22Rv1 (cell line): ENCODE data around the gene CDT1.
"Not testable (repeated sequence)": the region's sequence is repeated elsewhere in the genome, so short reads cannot be mapped to it uniquely, and the experiment has no call there.

Experiments used
- ZFX ChIP-seq: fragments of 450-650 bp; IDR thresholded peaks from 2 replicates; pipeline ENCODE4 v1.6.1; 2017; ENCODE audit warnings: antibody characterized with exemption, borderline replicate concordance
- TF ChIP-seq, protein P1 (sequence below): fragments of 450-650 bp; IDR thresholded peaks from 2 replicates; pipeline ENCODE4 v1.5.1; 2017; ENCODE audit warnings: mild to moderate bottlenecking

DNA sequence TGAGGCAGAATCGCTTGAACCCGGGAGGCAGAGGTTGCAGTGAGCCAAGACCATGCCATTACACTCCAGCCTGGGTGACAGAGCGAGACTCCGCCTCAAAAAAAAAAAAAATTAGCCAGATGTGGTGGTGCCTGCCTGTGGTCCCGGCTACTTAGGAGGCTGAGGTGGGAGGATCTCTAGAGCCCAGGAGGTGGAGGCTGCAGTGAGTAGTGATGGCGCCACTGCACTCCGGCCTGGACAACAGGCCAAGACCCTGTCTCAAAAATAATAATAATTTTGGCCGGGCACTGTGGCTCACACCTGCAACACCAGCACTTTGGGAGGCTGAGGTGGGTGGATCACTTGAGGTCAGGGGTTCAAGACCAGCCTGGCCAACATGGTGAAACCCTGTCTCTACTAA, 14.8 kb upstream of the CDT1 start:
- TF ChIP-seq, protein P1, sequence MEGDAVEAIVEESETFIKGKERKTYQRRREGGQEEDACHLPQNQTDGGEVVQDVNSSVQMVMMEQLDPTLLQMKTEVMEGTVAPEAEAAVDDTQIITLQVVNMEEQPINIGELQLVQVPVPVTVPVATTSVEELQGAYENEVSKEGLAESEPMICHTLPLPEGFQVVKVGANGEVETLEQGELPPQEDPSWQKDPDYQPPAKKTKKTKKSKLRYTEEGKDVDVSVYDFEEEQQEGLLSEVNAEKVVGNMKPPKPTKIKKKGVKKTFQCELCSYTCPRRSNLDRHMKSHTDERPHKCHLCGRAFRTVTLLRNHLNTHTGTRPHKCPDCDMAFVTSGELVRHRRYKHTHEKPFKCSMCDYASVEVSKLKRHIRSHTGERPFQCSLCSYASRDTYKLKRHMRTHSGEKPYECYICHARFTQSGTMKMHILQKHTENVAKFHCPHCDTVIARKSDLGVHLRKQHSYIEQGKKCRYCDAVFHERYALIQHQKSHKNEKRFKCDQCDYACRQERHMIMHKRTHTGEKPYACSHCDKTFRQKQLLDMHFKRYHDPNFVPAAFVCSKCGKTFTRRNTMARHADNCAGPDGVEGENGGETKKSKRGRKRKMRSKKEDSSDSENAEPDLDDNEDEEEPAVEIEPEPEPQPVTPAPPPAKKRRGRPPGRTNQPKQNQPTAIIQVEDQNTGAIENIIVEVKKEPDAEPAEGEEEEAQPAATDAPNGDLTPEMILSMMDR = not testable (repeated sequence)
- TF ChIP-seq ZFX = not testable (repeated sequence)
